HuH-7.5 (cell line): ENCODE measurements around the gene SUDS3.

Experiments
- DNase-seq: peaks from one replicate; pipeline ENCODE4 v3.0.0; 2011; ENCODE audit warnings: low spot score

Gene SUDS3

GRCh38 chr12:118455327-118455726 is 79.0 kb downstream of the SUDS3 start:
- DNase-seq, result no peak

DNA sequence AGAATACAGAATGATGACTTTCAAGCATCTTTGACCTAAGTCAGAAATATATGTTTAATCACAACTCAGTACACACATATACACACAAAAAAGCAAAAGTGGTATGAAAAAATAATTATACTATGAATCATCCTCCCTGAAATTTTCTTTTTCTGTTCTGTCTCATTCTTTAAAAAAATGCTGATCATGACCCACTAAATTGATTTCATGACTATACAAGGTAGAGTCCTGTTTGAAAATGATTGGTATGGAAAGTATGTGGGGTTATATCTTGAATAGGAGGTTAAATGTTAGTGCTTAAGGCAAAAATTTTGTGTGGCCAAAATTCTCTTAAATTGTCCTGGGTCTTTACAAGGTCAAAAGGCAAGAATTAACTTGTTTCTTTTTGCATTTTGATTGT is 80.4 kb downstream of the SUDS3 start:
- DNase-seq, result no peak

GRCh38 chr12:118459110-118459509 is 82.8 kb downstream of the SUDS3 start:
- DNase-seq, result no peak

DNA sequence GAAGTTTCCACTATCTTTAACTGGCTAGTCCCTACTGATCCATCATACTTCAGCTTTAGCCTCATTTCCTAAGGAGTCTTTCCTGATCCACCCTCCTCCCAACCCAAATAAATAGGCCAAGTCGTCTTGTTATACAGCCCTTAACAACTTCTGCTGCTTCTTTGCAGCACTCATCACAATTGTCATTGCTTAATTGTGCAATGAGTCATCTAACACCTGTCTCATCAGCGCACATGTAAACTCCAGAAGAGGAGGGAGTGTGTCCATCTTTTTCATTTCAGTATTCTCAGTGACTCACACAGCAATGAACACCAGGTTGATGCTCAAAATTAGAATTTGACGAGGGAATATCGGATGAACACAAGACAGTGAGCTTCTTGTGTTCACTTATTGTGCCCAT is 87.3 kb downstream of the SUDS3 start:
- no peak for DNase-seq

DNA sequence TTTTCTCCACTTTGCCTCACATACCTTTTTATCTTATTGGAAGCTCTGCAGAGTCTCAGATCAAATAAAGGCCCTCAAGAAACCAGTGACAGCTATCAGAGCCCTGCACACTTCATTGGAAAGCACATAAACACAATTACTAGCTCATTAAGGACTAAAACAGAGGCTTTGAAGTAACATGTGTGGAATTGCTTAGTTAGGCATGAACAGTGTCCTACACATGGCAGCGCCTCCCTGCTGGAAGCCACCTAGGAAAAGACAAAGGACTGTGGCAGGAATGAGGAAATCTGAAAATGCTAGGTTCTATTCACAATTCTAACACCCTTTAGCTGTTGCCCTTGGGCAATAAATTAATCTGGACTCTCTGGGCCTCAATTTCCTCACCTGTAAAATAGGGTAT is 89.4 kb downstream of the SUDS3 start:
- no peak for DNase-seq
